Breast epithelium (tissue), 4 donors: ENCODE results near the gene CIBAR2. TPM values are rescaled to one million over a fixed set of nuclear protein-coding genes. Genes with fewer than 3 reads are reported as not detected.

Source experiments
- DNase-seq, 2 donors: peaks; one replicate each; pipeline ENCODE4 v3.0.0-alpha.2; 2019; ENCODE audit warnings: low spot score in 2 of 2
- H3K27ac ChIP-seq, 2 donors: fragments of 200-600 bp; sonication (generic) in 1 of 2; one replicate each; pipeline ENCODE4 v1.5.1; 2016 to 2019; ENCODE audit warnings: mild to moderate bottlenecking in 1 of 2
- H3K27me3 ChIP-seq, 2 donors: fragments of 200-600 bp; sonication (generic) in 1 of 2; one replicate each; pipeline versions ENCODE4 v1.5.1 to v1.6.0; 2017 to 2019; ENCODE audit warnings: control low read depth in 1 of 2, mild to moderate bottlenecking in 1 of 2
- H3K36me3 ChIP-seq: fragments of 200-600 bp; one replicate; pipeline ENCODE4 v1.5.1; 2019
- H3K4me1 ChIP-seq, 2 donors: fragments of 200-600 bp; sonication (generic); one replicate each; pipeline ENCODE4 v1.5.1; 2016 to 2019; ENCODE audit warnings: control low read depth in 1 of 2
- H3K4me3 ChIP-seq, 3 donors: fragments of 200-600 bp; sonication (generic); 1 replicate in 2 of 3; 2 replicates in 1 of 3; pipeline ENCODE4 v1.5.1; 2016 to 2019; ENCODE audit warnings: mild to moderate bottlenecking in 3 of 3, moderate library complexity in 2 of 3
- H3K9me3 ChIP-seq, 2 donors: fragments of 200-600 bp; sonication (generic) in 1 of 2; one replicate each; pipeline ENCODE4 v1.5.1; 2016 to 2019; ENCODE audit warnings: control low read depth in 1 of 2
- POLR2A ChIP-seq: fragments of 450-650 bp; IDR thresholded peaks from one replicate; pipeline ENCODE4 v1.6.1; 2016; ENCODE audit warnings: antibody characterized with exemption, mild to moderate bottlenecking, moderate library complexity
- POLR2AphosphoS5 ChIP-seq, 3 donors: sonication (generic); formaldehyde crosslinking; IDR thresholded peaks; one replicate each; pipeline ENCODE4 v1.6.1; 2017; ENCODE audit warnings: antibody characterized with exemption in 3 of 3
- intact Hi-C: fragments of 100-400 bp; cut with DNase I; formaldehyde crosslinking; loops from one replicate; pipeline ENCODE4 v1.15.1; 2023; ENCODE audit warnings: low total_unique reads
- total RNA-seq, 3 donors: library from RNA; depleted of rRNA; stranded (reverse); fragments of >200 nt; gene quantifications; one replicate each; pipeline ENCODE4 v1.1.0, GENCODE V29; 2016
- TF ChIP-seq, protein P1 (sequence below), 3 donors: fragments of 450-650 bp; IDR thresholded peaks; one replicate each; pipeline ENCODE4 v1.5.1; 2016 to 2017; ENCODE audit warnings: antibody characterized with exemption in 3 of 3, mild to moderate bottlenecking in 3 of 3, moderate library complexity in 3 of 3

CIBAR2 gene
- total RNA-seq, 3 donors from 2014 or later = not detected

GRCh38 chr16:85094176-85094805, 18.0 kb downstream of the CIBAR2 start:
- TF ChIP-seq POLR2AphosphoS5 (IDR thresholded peaks at IDR 0.05) (no peak), POLR2A (no peak)
- TF ChIP-seq, protein P1, sequence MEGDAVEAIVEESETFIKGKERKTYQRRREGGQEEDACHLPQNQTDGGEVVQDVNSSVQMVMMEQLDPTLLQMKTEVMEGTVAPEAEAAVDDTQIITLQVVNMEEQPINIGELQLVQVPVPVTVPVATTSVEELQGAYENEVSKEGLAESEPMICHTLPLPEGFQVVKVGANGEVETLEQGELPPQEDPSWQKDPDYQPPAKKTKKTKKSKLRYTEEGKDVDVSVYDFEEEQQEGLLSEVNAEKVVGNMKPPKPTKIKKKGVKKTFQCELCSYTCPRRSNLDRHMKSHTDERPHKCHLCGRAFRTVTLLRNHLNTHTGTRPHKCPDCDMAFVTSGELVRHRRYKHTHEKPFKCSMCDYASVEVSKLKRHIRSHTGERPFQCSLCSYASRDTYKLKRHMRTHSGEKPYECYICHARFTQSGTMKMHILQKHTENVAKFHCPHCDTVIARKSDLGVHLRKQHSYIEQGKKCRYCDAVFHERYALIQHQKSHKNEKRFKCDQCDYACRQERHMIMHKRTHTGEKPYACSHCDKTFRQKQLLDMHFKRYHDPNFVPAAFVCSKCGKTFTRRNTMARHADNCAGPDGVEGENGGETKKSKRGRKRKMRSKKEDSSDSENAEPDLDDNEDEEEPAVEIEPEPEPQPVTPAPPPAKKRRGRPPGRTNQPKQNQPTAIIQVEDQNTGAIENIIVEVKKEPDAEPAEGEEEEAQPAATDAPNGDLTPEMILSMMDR (IDR thresholded peaks at IDR 0.05) = no peak
- H3K27ac ChIP-seq = no peak overlapping the region
- intact Hi-C loops = no loop called here
- no peak overlapping the region for H3K4me3 ChIP-seq
- H3K36me3 ChIP-seq = no peaks in the 10 kb centered on the region
- peaks cover 0 to 15% of the 10 kb centered on the region in 2 donors for H3K27me3 ChIP-seq
- H3K4me1 ChIP-seq = no peaks in the 10 kb centered on the region
- no peaks in the 10 kb centered on the region for H3K9me3 ChIP-seq
- DNase-seq = no peak

- H3K4me3 ChIP-seq = no peak overlapping the region
- no peak for DNase-seq
- no peak overlapping the region for H3K27ac ChIP-seq
- no peaks in the 10 kb centered on the region for H3K4me1 ChIP-seq
- intact Hi-C loops = no loop called here
- no peaks in the 10 kb centered on the region for H3K36me3 ChIP-seq
- TF ChIP-seq, protein P1 (IDR thresholded peaks at IDR 0.05) = no peak
- no peak for TF ChIP-seq POLR2AphosphoS5 (IDR thresholded peaks at IDR 0.05)
- no peak for TF ChIP-seq POLR2A
- H3K27me3 ChIP-seq = peaks cover 0 to 15% of the 10 kb centered on the region in 2 donors
- no peaks in the 10 kb centered on the region for H3K9me3 ChIP-seq
These were observed 18.6 kb downstream of the CIBAR2 start for GRCh38 chr16:85093705-85094104.

- Histone ChIP-seq H3K9me3 (no peaks in the 10 kb centered on the region), H3K27ac (no peak overlapping the region), H3K4me1 (no peaks in the 10 kb centered on the region), H3K4me3 (no peak overlapping the region), H3K36me3 (no peaks in the 10 kb centered on the region), H3K27me3 (peaks cover 0 to 11% of the 10 kb centered on the region in 2 donors)
- no peak for TF ChIP-seq POLR2AphosphoS5 (IDR thresholded peaks at IDR 0.05)
- intact Hi-C loops = no loop called here
- DNase-seq = no peak
These were observed 19.4 kb downstream of the CIBAR2 start for GRCh38 chr16:85092851-85093250.

DNA sequence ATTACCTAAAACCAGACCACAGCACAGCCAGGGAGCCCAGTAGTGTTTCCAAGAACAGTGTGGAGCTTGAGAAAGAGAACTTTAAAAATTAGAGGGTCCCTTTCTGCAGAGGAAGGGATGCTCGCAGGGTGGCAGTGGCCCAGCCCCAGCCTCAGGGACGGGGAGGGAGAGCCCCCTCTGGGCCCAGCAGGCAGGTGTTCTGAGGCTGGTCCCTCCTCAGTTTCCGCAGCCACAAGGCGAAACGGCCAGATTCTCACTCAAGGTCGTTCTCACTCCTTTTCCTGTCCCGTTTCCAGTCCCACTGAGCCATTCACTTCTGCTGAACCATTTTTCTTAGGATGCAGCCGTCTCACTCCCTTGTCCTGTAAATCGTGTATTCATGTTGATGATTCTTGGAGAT, 20.0 kb downstream of the CIBAR2 start:
- no peaks in the 10 kb centered on the region for H3K36me3 ChIP-seq
- TF ChIP-seq, protein P1 (IDR thresholded peaks at IDR 0.05) = no peak
- TF ChIP-seq POLR2AphosphoS5 (IDR thresholded peaks at IDR 0.05) (no peak), POLR2A (no peak)
- no peaks in the 10 kb centered on the region for H3K9me3 ChIP-seq
- intact Hi-C loops = no loop called here
- H3K27ac ChIP-seq = no peak overlapping the region
- H3K4me3 ChIP-seq = no peak overlapping the region
- H3K4me1 ChIP-seq = no peaks in the 10 kb centered on the region
- peaks cover 0 to 7% of the 10 kb centered on the region in 2 donors for H3K27me3 ChIP-seq
- no peak for DNase-seq

- H3K4me1 ChIP-seq = no peaks in the 10 kb centered on the region
- no peaks in the 10 kb centered on the region for H3K9me3 ChIP-seq
- H3K4me3 ChIP-seq = no peak overlapping the region
- peaks cover 0 to 4% of the 10 kb centered on the region in 2 donors for H3K27me3 ChIP-seq
- intact Hi-C loops = no loop called here
- no peak for DNase-seq
- no peak overlapping the region for H3K27ac ChIP-seq
- no peaks in the 10 kb centered on the region for H3K36me3 ChIP-seq
- TF ChIP-seq POLR2A = no peak
- no peak for TF ChIP-seq POLR2AphosphoS5 (IDR thresholded peaks at IDR 0.05)
- TF ChIP-seq, protein P1 (IDR thresholded peaks at IDR 0.05) = no peak
These were observed 20.8 kb downstream of the CIBAR2 start for GRCh38 chr16:85091522-85091910.
